COLO668 (cell line): ENCODE results near the gene OR11G2.
"Not testable (repeated sequence)": the region's sequence is repeated elsewhere in the genome, so short reads cannot be mapped to it uniquely, and the experiment has no call there.

Source experiments
- DNase-seq: peaks from one replicate; lab custom pipeline; 2025; ENCODE audit not compliant: unreplicated experiment; lab: John Stamatoyannopoulos, UW

Gene OR11G2

GRCh38 chr14:20190596-20190995 is at the start of gene OR11G2:
Gene OR11G2 (plus strand): TSS chr14:20190896. CDS start chr14:20197438, 6,542 bp downstream.
- no peak for DNase-seq

- DNase-seq: no peak
Measured at GRCh38 chr14:20143911-20144310, 46.8 kb upstream of the OR11G2 start.

GRCh38 chr14:20144820-20145219 is 45.9 kb upstream of the OR11G2 start:
- no peak for DNase-seq

GRCh38 chr14:20164462-20164861 is 26.2 kb upstream of the OR11G2 start:
- DNase-seq: no peak

GRCh38 chr14:20167091-20167490 is 23.6 kb upstream of the OR11G2 start:
- DNase-seq: no peak

GRCh38 chr14:20169852-20170251 is 20.8 kb upstream of the OR11G2 start:
- not testable (repeated sequence) for DNase-seq

GRCh38 chr14:20174205-20174604 is 16.5 kb upstream of the OR11G2 start:
- DNase-seq: not testable (repeated sequence)

- no peak for DNase-seq
Measured at GRCh38 chr14:20176330-20176729, 14.4 kb upstream of the OR11G2 start.

- no peak for DNase-seq
Measured at GRCh38 chr14:20177433-20177974, 13.2 kb upstream of the OR11G2 start.

- DNase-seq: no peak
Measured at GRCh38 chr14:20179218-20179617, 11.5 kb upstream of the OR11G2 start.

GRCh38 chr14:20179880-20180279 is 10.8 kb upstream of the OR11G2 start:
- DNase-seq: no peak

- no peak for DNase-seq
Measured at GRCh38 chr14:20180486-20180885, 10.2 kb upstream of the OR11G2 start.

GRCh38 chr14:20184181-20184580 is 6.5 kb upstream of the OR11G2 start:
- no peak for DNase-seq

GRCh38 chr14:20191396-20191795 is 700 bp downstream of the OR11G2 start:
- DNase-seq: no peak

- no peak for DNase-seq
Measured at GRCh38 chr14:20194101-20194500, 3.4 kb downstream of the OR11G2 start.

GRCh38 chr14:20195170-20195569 is 4.5 kb downstream of the OR11G2 start:
- DNase-seq: not testable (repeated sequence)

GRCh38 chr14:20195911-20196310 is 5.2 kb downstream of the OR11G2 start:
- DNase-seq: no peak

GRCh38 chr14:20197459-20197858 is 6.8 kb downstream of the OR11G2 start:
- no peak for DNase-seq

GRCh38 chr14:20198991-20199390 is 8.3 kb downstream of the OR11G2 start:
- no peak for DNase-seq

- no peak for DNase-seq
Measured at GRCh38 chr14:20204721-20205120, 14.0 kb downstream of the OR11G2 start.

- no peak for DNase-seq
Measured at GRCh38 chr14:20209595-20209994, 18.9 kb downstream of the OR11G2 start.

- DNase-seq: not testable (repeated sequence)
Measured at GRCh38 chr14:20212406-20212805, 21.7 kb downstream of the OR11G2 start.

- DNase-seq: no peak
Measured at GRCh38 chr14:20215196-20215595, 24.5 kb downstream of the OR11G2 start.
